ENCODE results near the gene POU3F2. TPM values are rescaled to one million over a fixed set of nuclear protein-coding genes. Genes with fewer than 3 reads are reported as not detected.

Gene POU3F2
- total RNA-seq, result under 1 TPM in 1 of 4 donors, not detected in 3; 0.07 TPM

GRCh38 chr6:98834060-98835031 lies at the start of gene POU3F2:
Gene POU3F2, plus strand, starts transcription at chr6:98834574. Its CDS starts 300 bp downstream, at chr6:98834874.
- in situ Hi-C loops (cut with MboI; ENCODE audit: low sequenced_read_pairs in 4 of 4), result loop anchor here in 1 of 4 donors (25.0 kb wide), 1 partner anchor 1347 kb away; no protein-coding TSS in a partner anchor
- peaks cover 94 to 98% (median 94%) of the 10 kb centered on the region in 3 donors for H3K27me3 ChIP-seq
- H3K27ac ChIP-seq, result no peak within 1 kb of the TSS

GRCh38 chr6:98787435-98787834 lies 46.9 kb upstream of the POU3F2 start:
- no peak overlapping the region for H3K27ac ChIP-seq
- no peak overlapping the region for H3K4me3 ChIP-seq
- no peaks in the 10 kb centered on the region for H3K4me1 ChIP-seq
- DNase-seq (no peak), ATAC-seq (no peak)
- H3K9me3 ChIP-seq, result no peaks in the 10 kb centered on the region
- TF ChIP-seq, protein P1, sequence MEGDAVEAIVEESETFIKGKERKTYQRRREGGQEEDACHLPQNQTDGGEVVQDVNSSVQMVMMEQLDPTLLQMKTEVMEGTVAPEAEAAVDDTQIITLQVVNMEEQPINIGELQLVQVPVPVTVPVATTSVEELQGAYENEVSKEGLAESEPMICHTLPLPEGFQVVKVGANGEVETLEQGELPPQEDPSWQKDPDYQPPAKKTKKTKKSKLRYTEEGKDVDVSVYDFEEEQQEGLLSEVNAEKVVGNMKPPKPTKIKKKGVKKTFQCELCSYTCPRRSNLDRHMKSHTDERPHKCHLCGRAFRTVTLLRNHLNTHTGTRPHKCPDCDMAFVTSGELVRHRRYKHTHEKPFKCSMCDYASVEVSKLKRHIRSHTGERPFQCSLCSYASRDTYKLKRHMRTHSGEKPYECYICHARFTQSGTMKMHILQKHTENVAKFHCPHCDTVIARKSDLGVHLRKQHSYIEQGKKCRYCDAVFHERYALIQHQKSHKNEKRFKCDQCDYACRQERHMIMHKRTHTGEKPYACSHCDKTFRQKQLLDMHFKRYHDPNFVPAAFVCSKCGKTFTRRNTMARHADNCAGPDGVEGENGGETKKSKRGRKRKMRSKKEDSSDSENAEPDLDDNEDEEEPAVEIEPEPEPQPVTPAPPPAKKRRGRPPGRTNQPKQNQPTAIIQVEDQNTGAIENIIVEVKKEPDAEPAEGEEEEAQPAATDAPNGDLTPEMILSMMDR (IDR thresholded peaks at IDR 0.05 in 4 of 5, conservative IDR thresholded peaks at IDR 0.05 in 1 of 5), result no peak
- TF ChIP-seq POLR2A (IDR thresholded peaks at IDR 0.05), result no peak
- peaks cover 0 to 26% (median 24%) of the 10 kb centered on the region in 3 donors for H3K27me3 ChIP-seq
- H3K36me3 ChIP-seq, result no peaks in the 10 kb centered on the region
- in situ Hi-C loops (cut with MboI; ENCODE audit: low sequenced_read_pairs in 4 of 4), result no loop called here
- intact Hi-C loops (cut with DNase I; ENCODE audit: low total_unique reads), result no loop called here

More at GRCh38 chr6:98834060-98835031, at the start of gene POU3F2:
- Histone ChIP-seq H3K4me1 (peaks cover 15 to 42% of the 10 kb centered on the region in 2 donors), H3K9me3 (no peaks in the 10 kb centered on the region), H3K4me3 (peak within 1 kb of the TSS; percentile 50 to 59 (median 54)), H3K36me3 (no peaks in the 10 kb centered on the region)
- TF ChIP-seq POLR2A (IDR thresholded peaks at IDR 0.05), result no peak
- TF ChIP-seq, protein P1 (IDR thresholded peaks at IDR 0.05 in 4 of 5, conservative IDR thresholded peaks at IDR 0.05 in 1 of 5), result no peak
- intact Hi-C loops (cut with DNase I; ENCODE audit: low total_unique reads), result no loop called here
- ATAC-seq, result peak in 1 of 2 donors; percentile 31
- no peak for DNase-seq

DNA sequence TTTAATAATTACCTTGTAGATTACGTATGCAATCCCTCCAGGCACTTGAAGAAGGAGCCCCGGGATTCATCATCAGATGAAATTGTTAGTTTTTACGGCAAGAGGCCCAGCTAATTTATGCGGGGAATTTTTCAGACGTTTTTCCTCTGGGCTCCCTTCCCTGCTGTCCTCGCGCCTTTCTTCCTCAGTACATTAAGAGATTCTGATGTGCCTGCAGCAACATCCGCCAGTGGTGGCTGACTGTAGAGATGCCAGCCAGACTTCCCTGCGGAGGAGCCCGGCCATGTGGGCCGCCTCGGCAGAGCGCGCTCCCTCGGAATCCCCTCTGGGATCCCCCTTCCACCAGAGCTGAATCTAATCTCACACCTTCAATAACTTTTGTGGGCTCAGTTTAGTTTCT lies 46.4 kb upstream of the POU3F2 start:
- no peaks in the 10 kb centered on the region for H3K9me3 ChIP-seq
- DNase-seq (no peak), ATAC-seq (no peak)
- peaks cover 0 to 26% (median 24%) of the 10 kb centered on the region in 3 donors for H3K27me3 ChIP-seq
- no peak overlapping the region for H3K4me3 ChIP-seq
- intact Hi-C loops (cut with DNase I; ENCODE audit: low total_unique reads) (no loop called here), in situ Hi-C loops (cut with MboI; ENCODE audit: low sequenced_read_pairs in 4 of 4) (no loop called here)
- no peaks in the 10 kb centered on the region for H3K36me3 ChIP-seq
- no peak overlapping the region for H3K27ac ChIP-seq
- no peak for TF ChIP-seq POLR2A (IDR thresholded peaks at IDR 0.05)
- TF ChIP-seq, protein P1 (IDR thresholded peaks at IDR 0.05 in 4 of 5, conservative IDR thresholded peaks at IDR 0.05 in 1 of 5), result no peak
- H3K4me1 ChIP-seq, result no peaks in the 10 kb centered on the region

- no peak for DNase-seq
- no peak overlapping the region for H3K27ac ChIP-seq
Measured at GRCh38 chr6:98794307-98794842, 40.0 kb upstream of the POU3F2 start.

More at GRCh38 chr6:98794307-98794842, 40.0 kb upstream of the POU3F2 start:
- in situ Hi-C loops (cut with MboI; ENCODE audit: low sequenced_read_pairs in 4 of 4) (no loop called here), intact Hi-C loops (cut with DNase I; ENCODE audit: low total_unique reads) (no loop called here)
- Histone ChIP-seq H3K4me1 (no peaks in the 10 kb centered on the region), H3K27me3 (peaks cover 0 to 6% (median 4%) of the 10 kb centered on the region in 3 donors), H3K9me3 (no peaks in the 10 kb centered on the region), H3K36me3 (no peaks in the 10 kb centered on the region), H3K4me3 (no peak overlapping the region)
- TF ChIP-seq POLR2A (IDR thresholded peaks at IDR 0.05), result no peak
- TF ChIP-seq, protein P1 (IDR thresholded peaks at IDR 0.05 in 4 of 5, conservative IDR thresholded peaks at IDR 0.05 in 1 of 5), result no peak
- ATAC-seq, result no peak

All from gastrocnemius medialis (tissue), 4 donors.